Measurements from ENCODE around the gene CLCNKB. TPM values are rescaled to one million over a fixed set of nuclear protein-coding genes. Genes with fewer than 3 reads are reported as not detected.

Gene CLCNKB
- total RNA-seq, 4 donors from 2014 or later = 0.39 to 3.1 (median 0.44) TPM; not detected in 1

GRCh38 chr1:16082283-16083038 is 38.9 kb downstream of the CLCNKB start:
- Histone ChIP-seq H3K9me3 (no peaks in the 10 kb centered on the region), H3K27ac (peak overlapping the region in 1 of 4 donors; percentile 50), H3K27me3 (no peaks in the 10 kb centered on the region), H3K4me3 (no peak overlapping the region), H3K36me3 (no peaks in the 10 kb centered on the region), H3K4me1 (peaks cover 0 to 24% (median 3%) of the 10 kb centered on the region in 4 donors)
- DNase-seq (ENCODE audit: low spot score in 2 of 2) = peak; percentile 44 to 64
- WGBS, 2 donors = 60 to 76% methylated on average over 9 of the region's 9 CpGs
- TF ChIP-seq POLR2A (IDR thresholded peaks at IDR 0.05) = no peak
- TF ChIP-seq CTCF (IDR thresholded peaks at IDR 0.05) = peak; percentile 76 to 87 (median 81)

DNA sequence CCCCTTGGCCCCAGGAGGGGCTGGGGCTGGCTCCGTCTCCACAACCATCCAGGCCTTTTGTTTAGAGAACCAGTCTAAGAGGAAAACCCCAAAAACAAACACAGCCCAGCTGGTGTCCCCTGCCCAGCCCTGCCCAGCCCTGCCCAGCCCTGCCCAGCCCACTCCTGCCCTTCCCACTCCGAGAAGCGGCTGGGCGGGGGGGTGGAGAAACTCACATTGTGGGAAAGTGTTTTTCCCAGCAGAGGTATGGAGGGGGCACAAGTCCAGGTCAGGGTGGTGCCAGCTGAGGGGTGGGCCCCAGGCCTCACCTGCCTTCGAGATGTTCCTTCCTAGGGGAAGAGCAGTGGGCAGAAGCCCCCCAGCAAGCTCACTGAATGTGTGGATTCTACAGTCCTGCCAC is 39.9 kb downstream of the CLCNKB start:
- no peaks in the 10 kb centered on the region for H3K36me3 ChIP-seq
- no peak overlapping the region for H3K4me3 ChIP-seq
- H3K9me3 ChIP-seq = no peaks in the 10 kb centered on the region
- DNase-seq (ENCODE audit: low spot score in 2 of 2) = no peak
- no peak for TF ChIP-seq CTCF (IDR thresholded peaks at IDR 0.05)
- TF ChIP-seq EP300 (IDR thresholded peaks at IDR 0.05) = no peak
- no peak for TF ChIP-seq POLR2A (IDR thresholded peaks at IDR 0.05)
- H3K27ac ChIP-seq = peak overlapping the region in 1 of 4 donors; percentile 50
- 72 to 74% methylated on average over 5 of the region's 5 CpGs for WGBS, 2 donors
- H3K4me1 ChIP-seq = peaks cover 0 to 34% (median 3%) of the 10 kb centered on the region in 4 donors
- no peaks in the 10 kb centered on the region for H3K27me3 ChIP-seq

GRCh38 chr1:16085522-16085921 is 41.9 kb downstream of the CLCNKB start:
- Histone ChIP-seq H3K36me3 (no peaks in the 10 kb centered on the region), H3K4me1 (peaks cover 0 to 26% (median 0%) of the 10 kb centered on the region in 4 donors), H3K27me3 (no peaks in the 10 kb centered on the region), H3K27ac (no peak overlapping the region), H3K4me3 (no peak overlapping the region), H3K9me3 (no peaks in the 10 kb centered on the region)
- TF ChIP-seq EP300 (IDR thresholded peaks at IDR 0.05) (no peak), POLR2A (IDR thresholded peaks at IDR 0.05) (no peak), CTCF (IDR thresholded peaks at IDR 0.05) (no peak)
- DNase-seq (ENCODE audit: low spot score in 2 of 2) = no peak
- 57 to 60% methylated on average over 4 to 6 of the region's 6 CpGs for WGBS, 2 donors

DNA sequence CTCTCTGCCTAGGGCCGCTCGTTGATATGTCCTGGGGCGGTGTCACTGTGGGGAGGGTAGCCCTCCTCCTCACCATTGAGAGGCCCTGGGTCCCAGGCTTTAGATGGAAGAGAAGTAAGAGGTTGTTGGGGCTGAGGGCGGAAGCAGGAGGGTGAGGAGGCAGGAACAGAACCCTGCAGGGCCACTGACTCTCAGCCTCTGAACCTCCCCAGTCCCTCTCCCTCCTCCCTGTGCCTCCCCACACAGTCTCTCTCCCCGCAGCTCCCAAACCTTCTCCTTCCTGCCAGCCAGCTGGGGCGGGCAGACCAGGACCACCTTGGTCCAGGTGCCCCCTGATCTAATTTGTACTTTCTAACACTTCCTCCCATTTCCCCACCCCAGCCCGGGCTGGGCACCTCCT is 44.2 kb downstream of the CLCNKB start:
- no peaks in the 10 kb centered on the region for H3K36me3 ChIP-seq
- no peak for DNase-seq (ENCODE audit: low spot score in 2 of 2)
- H3K27ac ChIP-seq = no peak overlapping the region
- H3K9me3 ChIP-seq = no peaks in the 10 kb centered on the region
- TF ChIP-seq CTCF (IDR thresholded peaks at IDR 0.05) = no peak
- TF ChIP-seq EP300 (IDR thresholded peaks at IDR 0.05) = no peak
- TF ChIP-seq POLR2A (IDR thresholded peaks at IDR 0.05) = no peak
- H3K4me3 ChIP-seq = no peak overlapping the region
- peaks cover 0 to 18% (median 0%) of the 10 kb centered on the region in 4 donors for H3K4me1 ChIP-seq
- H3K27me3 ChIP-seq = no peaks in the 10 kb centered on the region
- WGBS, 2 donors = 65 to 73% methylated on average over 7 of the region's 7 CpGs

- H3K27ac ChIP-seq = no peak overlapping the region
- no peaks in the 10 kb centered on the region for H3K9me3 ChIP-seq
- no peak for TF ChIP-seq POLR2A (IDR thresholded peaks at IDR 0.05)
- no peak for TF ChIP-seq EP300 (IDR thresholded peaks at IDR 0.05)
- no peak for TF ChIP-seq CTCF (IDR thresholded peaks at IDR 0.05)
- no peak overlapping the region for H3K4me3 ChIP-seq
- no peaks in the 10 kb centered on the region for H3K27me3 ChIP-seq
- H3K36me3 ChIP-seq = no peaks in the 10 kb centered on the region
- no peak for DNase-seq (ENCODE audit: low spot score in 2 of 2)
- H3K4me1 ChIP-seq = peaks cover 0 to 13% (median 0%) of the 10 kb centered on the region in 4 donors
- 74 to 79% methylated on average over 11 to 17 of the region's 17 CpGs for WGBS, 2 donors
Observed at GRCh38 chr1:16088351-16088911, 44.8 kb downstream of the CLCNKB start.
